NT2/D1 (cell line): ENCODE measurements around the gene TTLL11.

Source experiments
- SUZ12 ChIP-seq: IDR thresholded peaks from 2 replicates; pipeline ENCODE4 v1.6.1; 2011; ENCODE audit not compliant: insufficient read length, insufficient read depth; ENCODE audit errors: extremely low read depth
- YY1 ChIP-seq: IDR thresholded peaks from 2 replicates; pipeline ENCODE4 v1.6.1; 2011; ENCODE audit not compliant: insufficient read length, insufficient read depth
- ZNF274 ChIP-seq: IDR thresholded peaks from 2 replicates; pipeline ENCODE4 v1.6.1; 2011; ENCODE audit warnings: mild to moderate bottlenecking, low read depth, low read length

DNA sequence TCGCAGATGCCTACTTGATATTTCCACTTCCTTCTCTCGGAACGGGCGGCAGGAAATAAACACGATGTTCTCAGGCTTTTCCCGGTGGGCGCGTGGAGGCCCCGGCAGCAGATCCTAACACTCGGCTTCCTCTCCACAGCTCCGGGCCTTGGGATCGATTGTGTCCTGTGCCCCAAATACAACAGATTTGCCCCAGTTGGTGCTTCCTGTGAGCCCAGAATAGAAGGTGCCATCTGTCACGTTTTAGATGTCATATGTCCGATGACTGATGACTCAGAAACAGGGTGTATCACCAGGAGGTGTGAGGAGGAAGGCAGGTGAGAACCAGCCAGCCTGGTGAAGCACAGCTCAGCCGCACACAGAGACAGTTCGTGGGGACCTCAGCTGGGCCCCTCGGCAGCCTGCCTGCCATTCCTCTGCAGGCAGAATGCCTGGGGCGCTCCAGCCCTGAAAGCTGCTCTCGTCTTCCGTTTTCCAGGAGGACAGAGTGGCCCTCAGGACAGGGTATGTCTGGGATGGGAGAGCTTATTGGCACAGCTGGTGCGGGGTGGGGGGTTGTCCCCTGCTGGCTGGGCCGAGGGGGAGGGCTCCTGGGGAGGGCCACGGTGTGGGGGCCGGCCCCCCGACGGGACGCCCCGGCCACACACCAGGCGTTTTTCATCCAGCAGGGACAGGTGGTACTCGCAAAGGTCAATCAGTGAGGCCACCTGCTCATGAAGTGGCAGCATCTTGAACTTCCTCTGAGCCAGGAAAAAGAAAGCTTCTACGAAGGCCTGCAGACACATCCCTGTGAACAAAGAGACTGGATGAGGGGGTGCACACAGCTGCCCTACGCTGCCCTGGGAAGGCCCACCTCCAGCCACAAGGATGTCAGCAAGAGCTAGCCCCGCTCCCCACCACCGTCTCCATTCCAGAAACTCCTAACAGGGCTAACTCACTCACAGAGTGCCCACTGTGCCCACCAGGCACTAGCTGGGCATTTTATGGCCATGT, 270.7 kb downstream of the TTLL11 start:
- no peak for TF ChIP-seq SUZ12
- no peak for TF ChIP-seq YY1
- no peak for TF ChIP-seq ZNF274
